SK-N-SH (cell line): ENCODE results near the gene PRXL2B. TPM values are rescaled to one million over a fixed set of nuclear protein-coding genes. Genes with fewer than 3 reads are reported as not detected.

Experiments used
- CTCF ChIA-PET: fragments of 300-600, 350-600 bp; formaldehyde crosslinking; extraction: SDS; loops from one replicate; lab custom pipeline; 2021; lab: Yijun Ruan, JAX
- POLR2A ChIA-PET: fragments of 350-600 bp; sonication (Branson Sonifier 250); formaldehyde crosslinking; extraction: SDS; loops from one replicate; lab custom pipeline; 2020; ENCODE audit warnings: antibody characterized with exemption, inconsistent platforms; lab: Yijun Ruan, JAX
- DNase-seq: peaks from one replicate; pipeline ENCODE4 v3.0.0; 2012
- H2AFZ ChIP-seq: fragments of 200-600 bp; sonication (generic); 2 replicates; pipeline ENCODE4 v1.8.1; 2016; ENCODE audit warnings: antibody characterized with exemption, mild to moderate bottlenecking, low read depth
- H3F3A ChIP-seq: fragments of 200-600 bp; sonication (generic); replicated peaks from 2 replicates; pipeline ENCODE3; 2016; ENCODE audit warnings: antibody characterized with exemption, mild to moderate bottlenecking; ENCODE audit not compliant: insufficient read depth
- H3K27ac ChIP-seq, 2 experiments: fragments of 200-500 bp in 1 of 2; fragments of 200-600 bp in 1 of 2; sonication (Bioruptor generic) in 1 of 2; sonication (generic), shearing (Covaris generic) in 1 of 2; 2 replicates each; pipeline versions ENCODE4 v1.5.1 to v1.6.1; 2014 to 2016; ENCODE audit warnings: low read depth in 2 of 2, inconsistent platforms in 1 of 2, low read length in 1 of 2, mild to moderate bottlenecking in 1 of 2, mixed read lengths in 1 of 2
- H3K27me3 ChIP-seq: fragments of 200-600 bp; sonication (generic), shearing (Covaris generic); 2 replicates; pipeline ENCODE4 v1.6.1; 2016; ENCODE audit warnings: mixed run types; ENCODE audit not compliant: insufficient read depth
- H3K36me3 ChIP-seq, 2 experiments: fragments of 200-500 bp in 1 of 2; fragments of 200-600 bp in 1 of 2; sonication (Bioruptor generic) in 1 of 2; sonication (generic) in 1 of 2; replicated peaks in 1 of 2; 2 replicates each; pipeline versions ENCODE3 to v1.5.1; 2014 to 2016; ENCODE audit warnings: low read length in 1 of 2, mild to moderate bottlenecking in 1 of 2; ENCODE audit not compliant: insufficient read depth in 2 of 2, control insufficient read depth in 1 of 2
- H3K4me1 ChIP-seq, 2 experiments: fragments of 200-500 bp in 1 of 2; fragments of 200-600 bp in 1 of 2; sonication (Bioruptor generic) in 1 of 2; sonication (generic), shearing (Covaris generic) in 1 of 2; 2 replicates each; pipeline versions ENCODE4 v1.5.1 to v1.6.1; 2014 to 2016; ENCODE audit warnings: low read depth in 1 of 2, low read length in 1 of 2, mixed run types in 1 of 2; ENCODE audit not compliant: insufficient read depth in 2 of 2, control insufficient read depth in 1 of 2
- H3K4me2 ChIP-seq: fragments of 200-600 bp; sonication (generic), shearing (Covaris generic); 2 replicates; pipeline ENCODE4 v1.6.1; 2017; ENCODE audit warnings: mixed run types
- H3K4me3 ChIP-seq, 2 experiments: fragments of 200-500 bp in 1 of 2; fragments of 200-600 bp in 1 of 2; sonication (Bioruptor generic) in 1 of 2; sonication (generic), shearing (Covaris generic) in 1 of 2; 2 replicates each; pipeline versions ENCODE4 v1.5.1 to v1.8.1; 2014 to 2016; ENCODE audit warnings: low read depth in 2 of 2, inconsistent platforms in 1 of 2, low read length in 1 of 2, mild to moderate bottlenecking in 1 of 2, mixed read lengths in 1 of 2, moderate library complexity in 1 of 2
- H3K79me2 ChIP-seq: fragments of 200-600 bp; sonication (generic); 2 replicates; pipeline ENCODE4 v1.8.1; 2017; ENCODE audit warnings: mild to moderate bottlenecking; ENCODE audit not compliant: insufficient read depth
- H3K9ac ChIP-seq: fragments of 200-600 bp; sonication (generic); 2 replicates; pipeline ENCODE4 v1.6.1; 2017; ENCODE audit warnings: mixed run types
- H3K9me2 ChIP-seq: fragments of 200-600 bp; sonication (generic); 2 replicates; pipeline ENCODE4 v1.6.1; 2017; ENCODE audit warnings: mixed run types
- H3K9me3 ChIP-seq: fragments of 200-600 bp; sonication (generic); 2 replicates; pipeline ENCODE4 v1.6.1; 2017; ENCODE audit warnings: mixed run types, mild to moderate bottlenecking, moderate library complexity
- H4K20me1 ChIP-seq: fragments of 200-600 bp; sonication (generic); 2 replicates; pipeline ENCODE4 v1.6.1; 2017; ENCODE audit warnings: mild to moderate bottlenecking, mixed run types; ENCODE audit not compliant: insufficient read depth
- ELF1 ChIP-seq: IDR thresholded peaks from 2 replicates; pipeline ENCODE4 v1.4.0; 2012
- EP300 ChIP-seq, 2 experiments: IDR thresholded peaks; 2 replicates each; pipeline versions ENCODE4 v1.4.0 to v1.6.1; 2012; ENCODE audit warnings: borderline replicate concordance in 1 of 2, low read depth in 1 of 2, low read length in 1 of 2
- EZH2phosphoT487 ChIP-seq: fragments of 200-600 bp; sonication (generic); IDR thresholded peaks from 2 replicates; pipeline ENCODE4 v1.6.1; 2017; ENCODE audit warnings: low read depth, mixed run types, mild to moderate bottlenecking, antibody characterized with exemption, moderate library complexity, borderline replicate concordance
- FOXJ3 ChIP-seq: sonication (generic); formaldehyde crosslinking; IDR thresholded peaks from 2 replicates; pipeline ENCODE4 v1.5.1; 2020; ENCODE audit warnings: mild to moderate bottlenecking, missing genetic modification reagents
- FOXM1 ChIP-seq: IDR thresholded peaks from 2 replicates; pipeline ENCODE4 v1.4.0; 2012; ENCODE audit warnings: low read depth, mild to moderate bottlenecking
- GATA2 ChIP-seq: sonication (generic); formaldehyde crosslinking; IDR thresholded peaks from 2 replicates; pipeline ENCODE4 v1.5.0; 2020; ENCODE audit warnings: mild to moderate bottlenecking, missing genetic modification reagents
- MXI1 ChIP-seq: IDR thresholded peaks from 2 replicates; pipeline ENCODE4 v1.6.1; 2012; ENCODE audit warnings: mild to moderate bottlenecking, low read depth, low read length, improper control_type of control experiment
- NFIC ChIP-seq: IDR thresholded peaks from 2 replicates; pipeline ENCODE4 v1.4.0; 2012; ENCODE audit warnings: borderline replicate concordance
- NRF1 ChIP-seq: IDR thresholded peaks from 2 replicates; pipeline ENCODE4 v1.6.1; 2012; ENCODE audit warnings: low read depth, mild to moderate bottlenecking, low read length
- RAD21 ChIP-seq: IDR thresholded peaks from 2 replicates; pipeline ENCODE4 v1.6.1; 2012; ENCODE audit warnings: mild to moderate bottlenecking, low read length
- TAF1 ChIP-seq: IDR thresholded peaks from 2 replicates; pipeline ENCODE4 v1.6.1; 2012; ENCODE audit warnings: low read depth, mild to moderate bottlenecking, low read length, moderate library complexity, borderline replicate concordance
- WGBS: methylation state at CpG from one replicate; pipeline ENCODE4 v1.1.6; 2017; ENCODE audit warnings: low lambda C conversion rate; 5-methylcytosine and 5-hydroxymethylcytosine counted together
- polyA plus RNA-seq, 3 experiments: library from polyadenylated mRNA; depleted of rRNA; stranded (reverse); fragments of >200 nt; gene quantifications; 2 replicates each; pipeline ENCODE4 v1.2.3, GENCODE V29; 2012

The PRXL2B gene
- polyA plus RNA-seq, 1 of the 3 experiments (the other 2 are of a cell fraction), result 33.7 TPM

DNA sequence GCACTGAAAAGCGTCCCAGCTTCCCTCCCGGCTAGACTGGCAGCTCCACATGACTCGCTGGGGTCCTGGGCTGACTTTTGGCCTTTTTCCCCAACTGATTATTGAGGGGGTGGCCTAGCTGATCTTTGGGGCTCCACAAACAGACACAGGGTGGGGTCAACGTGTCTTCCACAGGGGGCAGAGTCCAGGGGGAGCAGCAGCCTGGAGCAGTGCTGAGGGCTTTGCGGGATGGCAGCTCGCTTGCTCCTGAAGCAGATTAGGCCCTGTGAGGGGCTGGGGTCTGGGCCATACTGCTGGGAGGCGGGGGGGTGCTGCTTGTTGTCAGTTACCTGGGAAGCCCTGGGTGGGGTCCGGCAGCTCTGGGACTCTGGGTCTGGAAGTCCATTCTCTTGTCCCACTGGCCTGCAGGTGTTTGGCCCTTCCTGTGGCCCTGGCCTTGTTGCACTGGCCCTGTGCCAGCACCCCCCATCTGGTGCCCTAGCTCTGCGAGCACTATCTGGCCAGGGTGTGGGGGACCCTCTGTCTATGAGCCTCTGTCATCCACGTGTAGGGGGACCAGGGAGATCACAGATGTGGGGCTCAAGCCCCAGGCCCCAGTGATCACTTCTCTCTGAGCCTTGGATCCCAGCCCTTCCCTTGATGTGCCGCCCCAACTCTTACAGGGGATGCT lies 44.2 kb upstream of the PRXL2B start:
- TF ChIP-seq TAF1 (no peak), NFIC (0 out of 2 replicates have a peak, but pooled peaks have one; percentile 4)
- TF ChIP-seq, all 33 proteins: peak for 1
- H3F3A ChIP-seq, result no peaks in the 10 kb centered on the region
- H2AFZ ChIP-seq, result no peak overlapping the region
- H3K79me2 ChIP-seq, result no peaks in the 10 kb centered on the region
- CTCF ChIA-PET, result interaction anchor here (1.0 to 4.1 kb wide), 4 partner anchors 10 to 128 kb away, joined by 3 to 35 read pairs (median 4); partner anchors contain the start of gene HES5
- H3K9me3 ChIP-seq, result no peaks in the 10 kb centered on the region
- no peak overlapping the region for H3K4me2 ChIP-seq
- peak overlapping the region in 1 of 2 experiments; percentile 97; a peak in 2 of 4 replicates for H3K27ac ChIP-seq
- H4K20me1 ChIP-seq, result no peaks in the 10 kb centered on the region
- H3K27me3 ChIP-seq, result no peaks in the 10 kb centered on the region
- no peaks in the 10 kb centered on the region for H3K9me2 ChIP-seq
- H3K36me3 ChIP-seq, result no peaks in the 10 kb centered on the region
- no peak overlapping the region for H3K9ac ChIP-seq
- POLR2A ChIA-PET, result interaction anchor here (0.9 to 3.6 kb wide), 5 partner anchors 7 to 72 kb away, joined by 3 to 24 read pairs (median 17); partner anchors contain the start of genes PANK4 and PLCH2
- no peak overlapping the region for H3K4me3 ChIP-seq
- 95% methylated on average over 4 of the region's 11 CpGs for WGBS
- no peak for DNase-seq
- peaks cover 0 to 50% of the 10 kb centered on the region in 2 experiments; a peak in 1 of 4 replicates for H3K4me1 ChIP-seq

DNA sequence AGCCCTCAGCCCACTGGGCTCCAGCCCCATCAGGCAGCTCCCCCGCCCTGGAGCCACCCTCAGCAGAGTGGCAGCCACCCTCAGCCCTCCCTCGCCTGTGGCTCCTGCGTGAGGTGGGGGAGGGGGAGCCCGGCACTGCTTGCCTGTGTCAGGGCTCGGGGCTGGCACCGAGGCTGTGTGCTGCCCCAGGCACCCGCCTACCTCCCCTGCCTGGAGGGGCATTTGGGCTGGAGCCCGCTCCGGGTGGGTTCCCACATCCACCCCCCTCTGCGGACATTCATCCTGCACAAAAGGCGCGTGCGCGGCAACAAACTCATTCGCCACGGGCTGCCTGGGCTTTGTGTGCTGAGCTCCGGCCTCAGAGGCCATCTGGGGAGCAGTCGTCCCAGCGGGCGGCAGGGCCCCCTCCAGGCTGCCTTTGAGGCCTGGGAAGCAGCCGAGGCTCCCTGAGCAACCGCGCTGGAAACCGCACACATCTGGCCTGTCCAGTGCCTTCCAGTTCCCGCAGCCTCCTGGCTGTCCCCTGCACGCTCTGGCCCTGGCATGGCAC lies 43.0 kb upstream of the PRXL2B start:
- Histone ChIP-seq H3K4me3 (no peak overlapping the region; a peak in 1 of 4 replicates), H3F3A (no peaks in the 10 kb centered on the region), H3K27ac (peak overlapping the region in 1 of 2 experiments; percentile 97; a peak in 2 of 4 replicates), H3K9me3 (no peaks in the 10 kb centered on the region), H3K27me3 (no peaks in the 10 kb centered on the region), H3K36me3 (no peaks in the 10 kb centered on the region), H3K9me2 (no peaks in the 10 kb centered on the region), H4K20me1 (no peaks in the 10 kb centered on the region), H3K4me2 (peak overlapping the region; percentile 44; the same call in 1 of the 2 replicates), H3K4me1 (peaks cover 0 to 56% of the 10 kb centered on the region in 2 experiments; a peak in 1 of 4 replicates), H2AFZ (0 out of 2 replicates have a peak overlapping the region, but pooled peaks have one; percentile 41), H3K79me2 (no peaks in the 10 kb centered on the region), H3K9ac (no peak overlapping the region)
- DNase-seq, result peak; percentile 82
- CTCF ChIA-PET, result interaction anchor here (0.7 to 4.1 kb wide), 7 partner anchors 11 to 97 kb away, joined by 3 to 35 read pairs (median 4); partner anchors contain the start of genes HES5 and PLCH2
- 48% methylated on average over 7 of the region's 26 CpGs for WGBS
- TF ChIP-seq NRF1, result peak; percentile 26; the same call in 1 of the 2 replicates
- no peak for TF ChIP-seq FOXM1
- no peak for TF ChIP-seq ELF1
- 0 out of 2 replicates have a peak, but pooled peaks have one; percentile 7 for TF ChIP-seq RAD21
- POLR2A ChIA-PET, result interaction anchor here (0.7 to 3.6 kb wide), 15 partner anchors 8 to 1651 kb away, joined by 3 to 24 read pairs (median 3); partner anchors contain the start of genes HES5, PANK4 and PLCH2

DNA sequence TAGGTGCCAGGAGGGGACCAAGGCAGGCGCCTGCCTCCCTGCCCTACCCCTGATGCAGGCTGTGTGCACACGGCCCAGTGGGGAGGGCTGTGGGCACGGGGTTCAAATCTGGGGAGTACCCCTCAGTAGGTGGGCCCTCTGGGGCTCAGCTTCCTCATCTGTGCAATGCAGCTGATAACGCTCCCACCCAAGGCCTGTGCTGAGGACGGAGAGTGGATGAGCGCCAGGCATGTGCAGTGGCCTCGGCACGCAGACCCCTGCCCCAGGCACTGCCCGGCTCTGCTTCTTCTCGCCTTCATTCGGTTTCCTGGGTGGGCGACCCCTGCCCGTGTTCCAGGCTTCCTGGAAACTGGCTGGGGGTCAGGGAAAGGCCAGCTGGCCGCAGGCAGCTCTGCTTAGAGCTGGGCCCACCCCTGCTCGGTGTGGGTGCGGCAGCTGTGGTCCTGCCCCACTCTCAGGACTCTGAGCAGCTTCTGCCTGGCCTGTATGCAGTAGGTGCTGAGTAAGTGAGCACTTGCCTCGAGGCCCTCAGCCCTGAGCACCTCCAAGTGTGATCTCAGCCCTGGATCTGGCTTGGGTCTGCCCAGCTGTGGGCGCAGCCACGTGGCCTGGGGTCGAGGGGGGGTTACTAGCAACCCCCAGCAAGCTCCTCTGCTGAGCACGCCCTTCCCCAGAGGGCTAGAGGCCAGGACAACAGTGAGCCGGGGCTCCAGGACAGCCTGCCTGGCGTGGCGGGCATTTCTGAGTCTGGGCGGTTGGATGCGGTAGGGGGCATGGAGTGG lies 42.3 kb upstream of the PRXL2B start:
- no peaks in the 10 kb centered on the region for H3K36me3 ChIP-seq
- H2AFZ ChIP-seq, result no peak overlapping the region
- no peaks in the 10 kb centered on the region for H3K9me2 ChIP-seq
- H3K27me3 ChIP-seq, result no peaks in the 10 kb centered on the region
- peak overlapping the region in 1 of 2 experiments; percentile 97; a peak in 2 of 4 replicates for H3K27ac ChIP-seq
- H3K4me2 ChIP-seq, result peak overlapping the region; percentile 44; the same call in 1 of the 2 replicates
- H3K9ac ChIP-seq, result no peak overlapping the region
- H4K20me1 ChIP-seq, result no peaks in the 10 kb centered on the region
- H3K4me3 ChIP-seq, result no peak overlapping the region
- no peaks in the 10 kb centered on the region for H3K79me2 ChIP-seq
- CTCF ChIA-PET, result interaction anchor here (0.6 to 4.1 kb wide), 13 partner anchors 12 to 131 kb away, joined by 3 to 35 read pairs (median 4); partner anchors contain the start of genes HES5 and PLCH2
- peak; percentile 69 for DNase-seq
- H3K4me1 ChIP-seq, result peaks cover 0 to 56% of the 10 kb centered on the region in 2 experiments; a peak in 1 of 4 replicates
- H3F3A ChIP-seq, result no peaks in the 10 kb centered on the region
- TF ChIP-seq EP300 (IDR thresholded peaks at IDR 0.05; ENCODE audit: borderline replicate concordance in 1 of 2, low read depth in 1 of 2, low read length in 1 of 2) (peak in 1 of 2 experiments; percentile 51; a peak in 1 of 4 replicates), RAD21 (0 out of 2 replicates have a peak, but pooled peaks have one; percentile 2), FOXJ3 (CRISPR knock-in tag) (no peak), EZH2phosphoT487 (no peak), MXI1 (peak; percentile 47; the same call in 1 of the 2 replicates), GATA2 (CRISPR knock-in tag) (peak; percentile 33; the same call in 1 of the 2 replicates)
- H3K9me3 ChIP-seq, result no peaks in the 10 kb centered on the region
- 52% methylated on average over 12 of the region's 26 CpGs for WGBS
- POLR2A ChIA-PET, result interaction anchor here (0.6 to 3.6 kb wide), 14 partner anchors 12 to 1651 kb away, joined by 3 to 24 read pairs (median 4); partner anchors contain the start of genes PANK4 and PLCH2
